ENCODE measurements around the gene NIP7. TPM values are rescaled to one million over a fixed set of nuclear protein-coding genes. Genes with fewer than 3 reads are reported as not detected.

The NIP7 gene
- total and polyA plus RNA-seq, 4 experiments from 2014 or later: 23.4 to 31.9 (median 27.7) TPM

GRCh38 chr16:69316595-69317034 is 23.0 kb upstream of the NIP7 start:
- CTCF ChIA-PET (ENCODE audit: partially characterized antibody): no interaction called here
- Histone ChIP-seq H3K9me3 (ENCODE audit: control insufficient read depth in 1 of 2, low read length in 2 of 2) (no peaks in the 10 kb centered on the region), H3K4me3 (ENCODE audit: low read length in 2 of 2) (no peak overlapping the region), H3K27me3 (ENCODE audit: insufficient read depth, low read length) (no peaks in the 10 kb centered on the region), H3K27ac (ENCODE audit: low read depth, low read length) (no peak overlapping the region), H3K36me3 (ENCODE audit: insufficient read depth, low read length) (peaks cover 72% of the 10 kb centered on the region), H3K4me1 (ENCODE audit: insufficient read depth, low read length) (peaks cover 24% of the 10 kb centered on the region)
- Mint-ChIP-seq H3K27ac (peak overlapping the region in 1 of 7 donors; percentile 69), H3K36me3 (peaks cover 27 to 53% of the 10 kb centered on the region in 2 donors), H3K4me1 (peaks cover 11 to 30% (median 19%) of the 10 kb centered on the region in 4 donors), H3K4me3 (no peak overlapping the region), H3K9me3 (peaks cover 0 to 7% (median 0%) of the 10 kb centered on the region in 8 donors), H3K27me3 (no peaks in the 10 kb centered on the region)
- POLR2A ChIA-PET (ENCODE audit: partially characterized antibody): interaction anchor here (6.5 kb wide), 1 partner anchor 12 kb away, joined by 36 read pairs; the partner anchor contains the start of gene PDF
- intact Hi-C loops (cut with micrococcal nuclease): no loop called here
- peak in 1 of 5 donors; percentile 28 for DNase-seq

GRCh38 chr16:69318177-69318910 is 21.2 kb upstream of the NIP7 start:
- Histone ChIP-seq H3K9me3 (ENCODE audit: control insufficient read depth in 1 of 2, low read length in 2 of 2) (no peaks in the 10 kb centered on the region), H3K36me3 (ENCODE audit: insufficient read depth, low read length) (peaks cover 89% of the 10 kb centered on the region), H3K4me1 (ENCODE audit: insufficient read depth, low read length) (peaks cover 9% of the 10 kb centered on the region), H3K27ac (ENCODE audit: low read depth, low read length) (no peak overlapping the region), H3K27me3 (ENCODE audit: insufficient read depth, low read length) (no peaks in the 10 kb centered on the region), H3K4me3 (ENCODE audit: low read length in 2 of 2) (no peak overlapping the region)
- intact Hi-C loops (cut with micrococcal nuclease): no loop called here
- ChIA-PET CTCF (ENCODE audit: partially characterized antibody) (interaction anchor here (0.5 to 1.2 kb wide), 4 partner anchors 8 to 256 kb away, joined by 3 read pairs; partner anchors contain the start of gene PDF), POLR2A (ENCODE audit: partially characterized antibody) (interaction anchor here (1.1 to 6.5 kb wide), 3 partner anchors 10 to 20 kb away, joined by 3 to 36 read pairs (median 7); partner anchors contain the start of gene PDF)
- Mint-ChIP-seq H3K9me3 (peaks cover 0 to 7% (median 0%) of the 10 kb centered on the region in 8 donors), H3K27ac (peak overlapping the region in 1 of 7 donors; percentile 71), H3K4me1 (peaks cover 3 to 22% (median 12%) of the 10 kb centered on the region in 4 donors), H3K4me3 (no peak overlapping the region), H3K36me3 (peaks cover 33 to 66% of the 10 kb centered on the region in 2 donors), H3K27me3 (no peaks in the 10 kb centered on the region)
- peak in 1 of 5 donors; percentile 7 for DNase-seq

GRCh38 chr16:69318911-69319289 is 20.7 kb upstream of the NIP7 start:
- H3K27ac ChIP-seq (ENCODE audit: low read depth, low read length): no peak overlapping the region
- Mint-ChIP-seq H3K4me1 (peaks cover 0 to 16% (median 8%) of the 10 kb centered on the region in 4 donors), H3K36me3 (peaks cover 33 to 66% of the 10 kb centered on the region in 2 donors), H3K27ac (no peak overlapping the region), H3K4me3 (no peak overlapping the region), H3K27me3 (no peaks in the 10 kb centered on the region), H3K9me3 (peaks cover 0 to 7% (median 0%) of the 10 kb centered on the region in 8 donors)
- H3K9me3 ChIP-seq (ENCODE audit: control insufficient read depth in 1 of 2, low read length in 2 of 2): no peaks in the 10 kb centered on the region
- peaks cover 86% of the 10 kb centered on the region for H3K36me3 ChIP-seq (ENCODE audit: insufficient read depth, low read length)
- peaks cover 4% of the 10 kb centered on the region for H3K4me1 ChIP-seq (ENCODE audit: insufficient read depth, low read length)
- intact Hi-C loops (cut with micrococcal nuclease): no loop called here
- no peaks in the 10 kb centered on the region for H3K27me3 ChIP-seq (ENCODE audit: insufficient read depth, low read length)
- DNase-seq: peak in 1 of 5 donors; percentile 11
- POLR2A ChIA-PET (ENCODE audit: partially characterized antibody): interaction anchor here (1.1 to 6.5 kb wide), 3 partner anchors 9 to 20 kb away, joined by 3 to 36 read pairs (median 7); partner anchors contain the start of gene PDF
- no peak overlapping the region for H3K4me3 ChIP-seq (ENCODE audit: low read length in 2 of 2)
- CTCF ChIA-PET (ENCODE audit: partially characterized antibody): interaction anchor here (0.5 to 1.2 kb wide), 3 partner anchors 10 to 255 kb away, joined by 3 read pairs; partner anchors contain the start of gene PDF

GRCh38 chr16:69319381-69319780 is 20.2 kb upstream of the NIP7 start:
- H3K36me3 ChIP-seq (ENCODE audit: insufficient read depth, low read length): peaks cover 85% of the 10 kb centered on the region
- no peak overlapping the region for H3K27ac ChIP-seq (ENCODE audit: low read depth, low read length)
- no peaks in the 10 kb centered on the region for H3K9me3 ChIP-seq (ENCODE audit: control insufficient read depth in 1 of 2, low read length in 2 of 2)
- intact Hi-C loops (cut with micrococcal nuclease): no loop called here
- H3K4me3 ChIP-seq (ENCODE audit: low read length in 2 of 2): no peak overlapping the region
- Mint-ChIP-seq H3K27me3 (no peaks in the 10 kb centered on the region), H3K36me3 (peaks cover 33 to 66% of the 10 kb centered on the region in 2 donors), H3K27ac (peak overlapping the region in 2 of 7 donors; percentile 68 to 79), H3K4me3 (no peak overlapping the region), H3K4me1 (peaks cover 0 to 12% (median 5%) of the 10 kb centered on the region in 4 donors), H3K9me3 (peaks cover 0 to 7% (median 0%) of the 10 kb centered on the region in 8 donors)
- CTCF ChIA-PET (ENCODE audit: partially characterized antibody): interaction anchor here (0.5 to 1.2 kb wide), 3 partner anchors 10 to 255 kb away, joined by 3 read pairs; partner anchors contain the start of gene PDF
- H3K4me1 ChIP-seq (ENCODE audit: insufficient read depth, low read length): no peaks in the 10 kb centered on the region
- no peaks in the 10 kb centered on the region for H3K27me3 ChIP-seq (ENCODE audit: insufficient read depth, low read length)
- POLR2A ChIA-PET (ENCODE audit: partially characterized antibody): interaction anchor here (1.1 to 6.5 kb wide), 2 partner anchors 9 to 17 kb away, joined by 3 to 36 read pairs; partner anchors contain the start of gene PDF
- peak in 1 of 5 donors; percentile 7 for DNase-seq

GRCh38 chr16:69319826-69320739 is 19.5 kb upstream of the NIP7 start:
- peaks cover 88% of the 10 kb centered on the region for H3K36me3 ChIP-seq (ENCODE audit: insufficient read depth, low read length)
- Mint-ChIP-seq H3K27ac (peak overlapping the region in 2 of 7 donors; percentile 68 to 79), H3K9me3 (peaks cover 0 to 5% (median 0%) of the 10 kb centered on the region in 8 donors), H3K4me3 (no peak overlapping the region), H3K4me1 (peaks cover 0 to 10% (median 5%) of the 10 kb centered on the region in 4 donors), H3K27me3 (no peaks in the 10 kb centered on the region), H3K36me3 (peaks cover 33 to 68% of the 10 kb centered on the region in 2 donors)
- ChIA-PET POLR2A (ENCODE audit: partially characterized antibody) (interaction anchor here (0.6 to 6.5 kb wide), 3 partner anchors 8 to 17 kb away, joined by 3 to 36 read pairs (median 4); partner anchors contain the start of gene PDF), CTCF (ENCODE audit: partially characterized antibody) (interaction anchor here (1.2 kb wide), 1 partner anchor 11 kb away, joined by 3 read pairs; the partner anchor contains the start of gene PDF)
- H3K27me3 ChIP-seq (ENCODE audit: insufficient read depth, low read length): no peaks in the 10 kb centered on the region
- no peaks in the 10 kb centered on the region for H3K9me3 ChIP-seq (ENCODE audit: control insufficient read depth in 1 of 2, low read length in 2 of 2)
- intact Hi-C loops (cut with micrococcal nuclease): no loop called here
- peak in 1 of 5 donors; percentile 9 for DNase-seq
- H3K4me3 ChIP-seq (ENCODE audit: low read length in 2 of 2): no peak overlapping the region
- no peak overlapping the region for H3K27ac ChIP-seq (ENCODE audit: low read depth, low read length)
- H3K4me1 ChIP-seq (ENCODE audit: insufficient read depth, low read length): no peaks in the 10 kb centered on the region

- Mint-ChIP-seq H3K9me3 (peaks cover 0 to 5% (median 0%) of the 10 kb centered on the region in 8 donors), H3K4me1 (peaks cover under 1 to 14% (median 6%) of the 10 kb centered on the region in 4 donors), H3K4me3 (no peak overlapping the region), H3K27ac (peak overlapping the region in 1 of 7 donors; percentile 55), H3K27me3 (no peaks in the 10 kb centered on the region), H3K36me3 (peaks cover 31 to 69% of the 10 kb centered on the region in 2 donors)
- intact Hi-C loops (cut with micrococcal nuclease): no loop called here
- Histone ChIP-seq H3K9me3 (ENCODE audit: control insufficient read depth in 1 of 2, low read length in 2 of 2) (no peaks in the 10 kb centered on the region), H3K4me3 (ENCODE audit: low read length in 2 of 2) (no peak overlapping the region), H3K27ac (ENCODE audit: low read depth, low read length) (no peak overlapping the region), H3K4me1 (ENCODE audit: insufficient read depth, low read length) (peaks cover under 1% of the 10 kb centered on the region), H3K27me3 (ENCODE audit: insufficient read depth, low read length) (no peaks in the 10 kb centered on the region), H3K36me3 (ENCODE audit: insufficient read depth, low read length) (peaks cover 83% of the 10 kb centered on the region)
- ChIA-PET CTCF (ENCODE audit: partially characterized antibody) (no interaction called here), POLR2A (ENCODE audit: partially characterized antibody) (interaction anchor here (1.0 kb wide), 1 partner anchor 9 kb away, joined by 4 read pairs; no protein-coding TSS in a partner anchor)
- no peak for DNase-seq
Measured at GRCh38 chr16:69320740-69321073, 18.9 kb upstream of the NIP7 start.

Measured in CD4-positive, alpha-beta memory T cell (primary cell).